DMS53 treated with DMSO at 0.1 percent for 48 hours (cell line): ENCODE data around the gene ADAM12.

ENCODE experiments used
- DNase-seq: peaks from one replicate; lab custom pipeline; 2025; ENCODE audit not compliant: unreplicated experiment; lab: John Stamatoyannopoulos, UW

ADAM12 gene

DNA sequence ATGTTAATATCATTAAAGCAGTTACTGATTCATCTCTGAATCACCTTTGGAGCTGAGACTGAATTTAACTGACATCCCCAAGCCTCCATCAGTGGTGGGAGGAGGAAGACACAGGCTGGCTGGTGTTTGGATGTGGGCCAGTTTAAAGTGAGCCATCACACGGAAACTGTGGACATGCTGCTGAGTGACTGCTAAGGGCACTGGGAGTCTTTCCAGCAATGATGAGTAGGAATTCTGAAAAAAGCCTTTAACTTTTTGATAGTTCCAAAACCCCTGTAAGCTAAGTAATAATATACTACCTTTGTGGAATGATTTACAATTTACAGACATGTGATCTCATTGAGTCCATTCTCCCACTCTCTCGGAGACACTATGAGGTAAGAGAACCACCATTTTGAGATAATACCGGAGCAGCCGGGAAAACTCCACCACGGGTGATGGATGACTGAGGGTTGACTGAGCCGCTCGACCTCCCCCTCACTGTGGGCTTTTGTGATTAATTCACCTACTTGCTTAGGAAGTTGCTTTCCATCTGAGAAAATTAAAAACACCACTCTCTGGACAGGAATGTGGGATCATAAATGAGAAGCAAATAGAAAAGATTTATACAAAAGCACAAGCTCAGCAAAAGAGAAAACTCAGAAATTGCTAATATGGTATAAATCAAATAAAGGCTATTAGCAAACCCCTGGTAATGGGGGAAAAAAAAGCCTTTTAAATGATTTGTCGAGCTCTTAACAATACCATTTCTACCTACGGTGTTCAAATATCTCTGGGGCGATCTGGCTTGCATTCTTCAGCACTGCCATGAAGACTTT lies 297.2 kb downstream of the ADAM12 start:
- DNase-seq: no peak

DNA sequence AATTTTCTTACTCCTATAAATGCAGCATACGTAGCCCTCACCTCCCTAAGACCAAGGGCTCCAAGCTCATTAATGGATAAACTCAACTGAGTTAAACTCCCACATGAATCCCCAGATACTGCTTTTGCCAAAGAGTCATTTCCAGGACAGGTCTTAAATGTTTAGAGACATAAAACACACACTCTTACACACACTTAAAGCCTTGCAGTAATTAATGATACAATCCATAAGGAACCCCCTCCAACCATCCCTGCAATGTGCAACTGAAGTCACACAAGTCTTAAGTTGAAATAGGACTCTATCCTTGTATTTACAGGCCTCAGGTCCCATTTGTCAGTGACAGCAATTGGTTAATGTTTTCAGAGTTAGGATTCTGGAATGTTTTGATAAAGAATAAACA lies 297.8 kb downstream of the ADAM12 start:
- no peak for DNase-seq

DNA sequence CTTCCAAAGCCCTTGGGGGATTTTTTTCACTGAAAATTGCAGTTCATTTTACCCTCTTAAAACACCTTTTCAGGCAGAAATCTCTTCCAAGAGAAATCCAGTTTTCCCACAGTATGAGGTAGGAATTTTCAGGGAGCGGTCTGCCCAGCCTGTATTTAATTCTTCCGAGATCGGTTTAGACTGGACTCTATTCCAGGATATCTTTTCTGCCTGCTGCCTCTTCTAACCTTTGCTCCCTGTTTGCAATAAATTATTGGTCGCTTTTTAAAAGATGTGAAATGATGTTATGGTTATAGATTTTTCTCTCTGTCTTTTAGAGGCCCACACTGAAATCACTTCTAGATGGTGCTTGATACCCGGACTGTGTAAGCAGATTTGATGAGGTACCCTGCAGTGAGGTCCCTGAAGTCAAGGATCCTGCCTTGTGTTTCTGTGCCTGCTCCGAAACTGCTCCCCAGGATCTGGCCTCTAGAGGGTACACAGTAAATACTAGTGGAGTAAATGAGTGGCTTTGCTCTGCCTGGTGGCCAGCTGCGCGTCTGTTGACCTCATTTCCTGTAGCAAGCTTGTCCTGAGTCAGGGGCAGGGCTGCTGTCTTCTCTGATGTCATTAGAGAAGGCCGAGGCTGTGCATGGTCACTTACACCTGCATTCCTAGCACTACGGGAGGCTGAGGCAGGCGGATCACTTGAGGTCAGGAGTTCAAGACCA lies 300.3 kb downstream of the ADAM12 start:
- peak; percentile 74 for DNase-seq

DNA sequence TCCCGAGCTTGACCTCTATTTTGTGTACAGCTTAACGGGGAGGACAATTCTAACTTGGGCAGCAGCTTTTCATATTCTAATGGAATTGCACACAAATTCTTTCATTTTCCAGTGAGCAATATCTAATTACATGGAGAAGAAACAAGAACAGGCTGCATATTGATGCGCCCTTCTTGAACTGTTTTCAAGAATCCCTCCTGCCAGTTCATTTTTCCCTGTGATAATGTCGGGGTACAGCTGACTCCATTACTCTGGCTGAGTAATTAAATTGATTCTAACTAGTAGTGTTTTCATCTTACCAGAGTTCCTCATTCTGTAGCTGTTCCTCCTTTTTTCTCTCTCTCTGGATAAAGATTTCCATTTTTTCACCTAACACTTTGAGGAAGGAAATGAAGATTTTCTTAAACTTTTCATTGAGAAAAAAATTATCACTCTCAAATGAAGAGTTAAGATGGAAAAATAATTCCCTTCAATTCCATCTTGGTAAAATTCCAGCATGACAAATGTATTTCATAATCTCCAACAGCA lies 301.1 kb downstream of the ADAM12 start:
- DNase-seq: no peak

DNA sequence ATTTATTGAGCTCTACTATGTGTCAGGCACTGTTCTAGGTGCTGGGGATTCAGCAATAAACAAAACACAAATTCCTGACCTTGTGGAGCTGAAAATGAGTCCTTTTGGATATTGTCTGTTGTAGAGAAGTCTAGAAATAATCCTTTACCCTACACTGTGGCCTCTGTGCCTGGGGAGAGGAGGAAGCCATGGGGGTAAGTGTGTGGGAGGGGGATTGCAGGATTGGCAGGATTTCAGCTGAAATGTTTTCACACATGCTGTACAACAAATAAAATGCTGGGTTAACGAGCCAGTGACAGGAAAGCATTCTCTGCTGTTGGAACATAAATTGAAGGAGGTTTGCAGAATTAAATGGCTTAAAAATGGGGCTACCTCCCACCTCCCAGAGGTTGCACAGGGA lies 302.5 kb downstream of the ADAM12 start:
- DNase-seq: no peak

DNA sequence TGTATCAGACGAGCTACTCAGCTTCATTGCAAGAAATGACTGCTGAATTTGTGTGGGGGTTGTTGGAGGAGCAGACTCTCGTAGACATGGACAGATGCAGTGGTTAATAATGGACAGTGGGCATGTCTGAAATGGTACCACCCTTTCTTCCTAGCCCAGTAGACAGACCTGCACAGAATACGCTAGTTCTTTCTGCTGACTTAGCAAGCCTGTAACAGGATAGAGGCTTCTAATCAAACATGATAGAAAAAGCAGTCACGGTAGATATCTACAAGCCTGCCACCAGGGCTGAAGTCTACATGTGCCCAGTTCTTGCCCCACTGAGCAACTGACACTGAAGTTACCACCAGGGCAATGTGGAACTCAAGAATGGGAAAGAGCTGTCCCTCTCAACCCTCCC lies 303.9 kb downstream of the ADAM12 start:
- DNase-seq: no peak

DNA sequence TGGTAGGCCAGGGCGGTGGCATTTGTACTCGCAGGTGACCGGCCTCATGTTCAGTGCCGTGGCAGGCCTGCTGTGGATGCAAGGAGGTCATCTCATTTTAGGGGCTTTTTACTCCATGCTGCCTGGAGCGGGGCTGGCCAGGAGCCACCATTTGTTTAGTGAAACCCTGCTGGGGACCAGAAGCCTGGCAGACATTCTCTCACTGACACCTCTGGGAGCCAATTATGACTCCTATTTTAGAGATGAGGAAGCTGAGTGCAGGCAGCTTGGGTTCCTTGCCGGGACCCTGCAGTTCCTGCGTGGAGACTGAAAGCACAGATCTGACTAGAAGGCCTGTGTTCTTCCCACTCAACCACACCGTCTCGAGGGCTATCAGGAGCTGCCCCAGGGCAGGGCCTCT lies 305.3 kb downstream of the ADAM12 start:
- no peak for DNase-seq

DNA sequence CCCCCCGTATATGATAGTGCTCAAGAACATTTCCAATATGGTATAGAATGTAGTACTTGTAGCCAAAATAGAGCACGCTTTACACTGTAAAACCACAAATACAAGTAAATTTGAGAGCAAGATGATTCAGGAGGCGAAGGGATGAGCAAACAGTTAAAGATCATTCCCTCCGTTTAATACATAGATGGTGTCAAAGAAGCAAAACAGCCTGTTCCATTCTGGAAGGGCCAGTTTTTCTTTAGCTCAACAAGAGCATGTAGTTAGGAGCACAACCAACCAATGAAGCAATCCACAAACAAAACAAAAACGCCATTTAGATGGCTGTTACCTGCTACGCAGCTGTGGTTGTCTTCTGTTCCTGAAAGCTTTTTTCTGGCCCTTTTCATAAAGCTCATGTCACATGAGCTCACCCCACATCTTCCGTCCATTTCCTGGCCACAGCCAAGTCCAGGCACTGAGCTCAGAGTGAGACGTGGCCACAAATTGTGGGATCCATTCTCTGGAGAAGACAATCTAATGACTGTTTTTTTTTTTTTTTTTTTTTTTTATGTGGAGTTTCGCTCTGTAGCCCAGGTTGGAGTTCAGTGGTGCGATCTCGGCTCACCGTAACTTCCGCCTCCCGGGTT lies 306.3 kb downstream of the ADAM12 start:
- no peak for DNase-seq

DNA sequence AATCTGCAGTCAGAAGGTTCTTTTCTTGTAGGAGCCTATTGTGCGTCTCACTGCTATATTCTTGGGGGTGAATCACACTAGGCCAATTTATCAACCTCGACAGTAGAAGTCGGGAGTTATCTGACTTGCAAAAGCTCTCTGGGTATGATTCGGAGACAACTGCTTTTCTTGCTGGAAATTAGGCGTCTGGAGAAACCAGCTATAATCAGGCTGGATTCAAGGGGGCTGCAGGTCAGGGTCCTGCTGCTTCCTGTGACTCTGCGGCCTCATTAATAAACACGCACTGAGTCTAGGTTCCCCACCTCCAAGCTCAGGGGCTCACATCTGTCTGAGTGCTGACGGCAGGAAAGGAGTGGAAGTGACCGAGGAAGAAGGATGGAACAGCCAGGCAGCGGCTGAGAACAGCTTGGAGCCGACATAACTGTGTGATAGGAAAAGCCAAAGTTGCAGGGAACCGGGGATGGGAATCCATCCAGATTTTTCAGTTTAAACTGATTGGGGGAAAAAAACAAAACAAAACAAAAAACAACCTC lies 307.3 kb downstream of the ADAM12 start:
- no peak for DNase-seq

DNA sequence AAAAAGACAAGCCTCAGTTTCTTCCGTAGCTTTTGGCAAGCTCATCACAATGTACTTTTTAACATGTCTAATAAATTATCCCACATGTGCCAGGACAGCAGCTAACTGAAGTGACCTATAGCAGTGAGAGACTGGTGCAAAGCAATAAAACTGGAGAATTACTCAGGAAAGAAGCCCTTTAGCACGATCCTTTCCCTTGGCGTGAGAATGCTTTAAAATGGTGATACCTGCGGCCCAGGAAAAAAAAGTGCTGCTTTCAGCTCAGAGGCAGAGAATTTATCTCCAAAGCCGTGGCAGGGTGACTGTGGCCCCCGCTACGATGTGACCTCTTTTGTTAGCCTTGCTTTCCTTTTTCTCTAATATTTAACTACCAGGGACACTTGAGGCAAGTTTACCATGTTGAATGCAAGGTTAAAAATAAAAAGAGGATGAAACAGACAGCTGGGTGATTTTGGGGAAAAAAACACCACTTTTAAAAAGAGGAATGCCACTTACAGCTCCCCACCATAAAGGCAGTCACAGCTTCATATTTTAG lies 307.9 kb downstream of the ADAM12 start:
- DNase-seq: no peak

DNA sequence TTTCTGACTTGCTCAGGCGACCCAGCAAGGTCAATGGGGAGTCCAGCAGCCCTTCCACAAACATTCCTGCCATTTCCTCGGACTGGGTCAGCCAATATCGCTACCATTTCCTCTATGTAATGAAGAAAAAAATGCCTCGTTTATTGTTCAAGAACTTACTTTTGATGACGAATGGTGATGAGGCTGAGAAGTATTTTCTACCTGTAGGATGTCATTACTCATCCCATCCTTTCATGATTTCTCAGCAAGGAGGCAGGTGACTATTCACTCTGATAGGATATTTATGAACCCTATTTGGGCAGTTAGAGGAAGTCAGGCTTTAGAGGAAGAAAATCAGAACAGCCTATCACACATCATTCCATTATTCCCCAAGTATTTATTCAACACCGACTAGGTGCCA lies 313.3 kb downstream of the ADAM12 start:
- no peak for DNase-seq

DNA sequence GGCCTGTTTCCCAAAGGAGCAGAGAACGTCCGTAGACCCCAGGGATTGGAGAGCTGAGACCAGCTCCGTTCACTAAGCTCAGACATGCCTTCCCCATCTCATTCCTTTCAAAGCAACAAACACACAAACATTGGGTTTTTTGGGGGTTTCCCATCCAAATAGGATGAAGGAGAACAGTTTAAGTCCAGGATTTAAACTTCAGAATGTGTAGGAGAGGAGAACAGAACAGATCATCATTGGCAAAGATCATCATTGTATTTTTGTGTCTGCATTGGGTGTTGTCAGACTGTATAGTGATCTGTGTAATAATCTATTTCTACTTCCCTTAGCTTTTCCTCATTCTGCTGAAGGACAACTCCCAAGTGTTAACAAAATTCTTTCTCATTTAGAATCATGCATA lies 314.0 kb downstream of the ADAM12 start:
- DNase-seq: no peak

DNA sequence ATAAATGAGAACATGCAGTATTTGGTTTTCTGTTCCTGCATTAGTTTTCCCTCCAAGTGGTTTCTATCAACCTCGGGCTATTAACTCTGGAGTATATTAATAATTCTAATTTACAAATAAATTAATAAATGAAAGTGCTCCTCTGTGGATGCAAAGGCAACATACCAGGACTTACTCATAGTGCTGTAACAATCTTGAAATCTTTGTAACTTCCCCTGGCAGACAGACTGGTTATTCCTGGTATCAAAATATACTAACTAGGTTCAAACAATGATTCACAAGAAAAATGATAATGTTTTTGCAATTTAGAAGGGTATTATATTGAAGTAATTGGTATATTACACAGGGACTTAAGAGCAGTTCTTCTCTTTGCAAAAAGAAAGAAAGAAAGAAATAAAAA lies 314.7 kb downstream of the ADAM12 start:
- DNase-seq: no peak

DNA sequence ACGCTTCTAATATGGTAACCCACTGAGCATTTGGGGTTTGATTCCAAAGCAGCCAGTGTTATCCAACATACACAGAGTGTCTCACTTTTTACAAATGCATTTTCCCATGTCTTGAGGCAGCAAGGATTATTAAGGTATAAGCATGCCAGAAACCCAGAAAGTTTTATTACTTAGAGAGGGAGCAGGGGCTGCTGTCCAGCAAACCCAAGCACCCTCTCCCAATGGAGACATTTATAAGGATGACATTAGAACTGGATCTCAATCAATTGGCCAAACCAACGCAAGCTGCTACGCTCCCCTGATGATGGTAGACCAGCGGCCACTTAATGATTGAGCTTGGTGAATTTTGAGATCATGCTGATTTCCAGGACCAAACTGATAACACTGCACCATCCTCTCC lies 315.7 kb downstream of the ADAM12 start:
- no peak for DNase-seq

DNA sequence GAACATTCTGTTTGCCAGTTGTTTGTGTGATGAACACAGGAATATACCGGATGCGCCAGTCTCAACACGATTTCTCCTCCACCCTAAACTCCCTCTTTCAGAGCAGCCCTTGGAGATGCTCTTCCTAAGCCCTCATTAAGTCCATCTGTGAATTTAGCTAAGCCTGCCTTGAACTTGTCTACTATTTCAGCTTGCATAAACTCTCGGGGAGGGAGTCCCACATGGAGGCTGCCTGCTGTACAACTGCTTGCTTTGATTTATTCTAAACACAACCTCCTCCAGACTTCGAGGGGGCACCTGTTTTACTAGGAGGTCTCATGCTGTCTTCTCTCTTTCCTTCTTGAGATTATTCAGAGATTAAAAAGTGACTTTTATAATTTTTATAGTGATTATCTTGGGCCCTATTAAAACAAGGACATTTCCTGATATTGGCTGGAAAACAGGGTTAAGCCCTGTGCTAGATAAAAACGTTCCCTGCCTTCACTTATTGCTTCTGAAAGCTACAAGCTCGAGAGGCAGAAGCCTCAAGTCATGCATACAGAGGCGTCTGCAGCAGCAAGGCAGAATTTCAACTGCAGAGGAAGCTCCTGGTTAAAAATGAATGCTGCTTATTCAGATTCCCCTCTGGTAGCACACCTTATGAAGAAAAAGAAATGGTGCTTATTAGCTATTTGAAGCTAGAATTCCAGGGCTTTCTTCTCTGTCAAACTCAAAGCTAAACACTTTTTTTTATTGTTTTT lies 317.6 kb downstream of the ADAM12 start:
- DNase-seq: no peak

DNA sequence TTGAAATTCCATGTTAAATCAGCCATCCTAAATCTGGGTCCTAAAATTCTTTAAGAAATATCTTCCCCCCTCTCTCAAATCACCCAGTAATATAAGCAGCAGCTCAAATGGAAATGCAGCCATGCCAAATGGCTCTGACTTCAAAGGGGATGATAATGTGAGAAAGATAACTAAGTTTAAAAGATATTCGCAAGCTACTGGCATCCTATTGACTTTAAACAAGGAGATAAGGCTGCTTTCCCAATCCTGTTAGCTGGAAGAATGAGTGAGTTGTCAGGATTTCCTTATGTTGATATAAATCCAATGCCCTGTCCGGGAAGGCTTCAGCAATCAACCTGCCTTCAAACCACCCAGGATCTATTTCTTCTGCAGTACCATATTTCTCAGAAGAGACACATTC lies 320.0 kb downstream of the ADAM12 start:
- DNase-seq: no peak

DNA sequence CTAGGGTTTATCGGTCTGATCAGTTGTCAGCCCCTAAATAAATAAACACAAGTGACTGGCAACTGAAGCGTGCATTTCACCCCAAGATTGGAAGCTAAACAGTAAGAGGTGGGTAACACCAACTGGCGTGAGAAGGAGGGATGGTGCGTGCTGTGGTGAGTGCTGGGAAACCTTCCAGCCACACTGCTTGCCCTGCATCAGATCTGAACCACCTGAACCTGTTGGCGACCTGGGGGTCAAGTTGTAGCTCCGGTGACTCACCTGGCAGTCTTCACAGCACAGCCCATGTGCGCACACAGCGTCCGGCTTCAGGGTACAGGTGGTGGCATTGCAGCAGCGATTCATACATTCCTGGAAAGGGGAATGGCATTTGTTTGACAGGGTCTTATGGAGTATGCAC lies 321.8 kb downstream of the ADAM12 start:
- DNase-seq: no peak

DNA sequence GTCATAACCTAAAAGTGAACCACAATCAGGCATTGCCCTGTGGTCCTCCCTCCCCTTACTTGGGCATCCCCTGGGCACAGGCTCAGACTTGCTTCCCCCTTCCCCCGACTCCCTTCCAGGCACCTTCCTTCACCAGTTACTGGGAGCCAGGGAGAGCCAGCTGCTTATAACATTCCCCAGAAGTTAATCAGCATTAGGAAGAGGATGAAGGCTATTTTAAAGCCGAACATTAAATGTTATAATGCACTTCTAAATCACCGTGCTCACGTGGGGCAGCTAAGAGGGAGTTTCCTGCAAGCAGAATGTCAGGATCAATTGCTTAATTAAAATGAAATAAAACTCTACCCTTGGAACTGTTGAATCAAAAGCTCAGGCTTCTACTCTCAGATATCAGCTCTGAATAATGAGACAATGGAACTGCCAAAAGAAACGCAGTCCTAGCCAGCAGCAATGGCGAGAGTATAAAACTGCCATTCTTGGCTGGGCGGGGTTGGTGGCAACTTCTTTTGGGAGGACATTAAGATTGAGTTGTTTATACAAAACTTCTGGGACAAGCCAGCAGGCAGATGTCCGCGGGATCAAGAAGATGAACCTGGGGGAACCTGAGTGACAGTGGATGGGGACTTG lies 322.4 kb downstream of the ADAM12 start:
- DNase-seq: no peak

DNA sequence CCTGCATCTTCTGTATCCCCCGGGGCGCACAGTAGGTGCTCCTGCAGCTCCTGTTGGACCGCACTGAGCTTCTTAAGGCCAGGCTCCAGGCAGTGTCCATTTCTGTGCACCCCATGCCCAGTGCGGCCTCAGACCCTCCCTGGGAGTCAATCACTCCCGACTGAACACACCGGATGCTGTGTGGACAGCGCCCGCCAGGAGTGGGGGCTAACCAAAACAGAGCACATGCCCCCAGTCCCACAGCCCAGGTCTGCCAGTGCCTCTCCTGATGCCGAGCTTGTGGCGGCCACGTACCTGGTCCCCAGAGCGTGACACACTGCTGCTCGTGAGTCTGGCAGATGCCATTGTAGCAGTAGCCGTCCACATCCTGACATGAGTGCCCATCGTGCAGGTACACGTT lies 323.8 kb downstream of the ADAM12 start:
- DNase-seq: no peak

DNA sequence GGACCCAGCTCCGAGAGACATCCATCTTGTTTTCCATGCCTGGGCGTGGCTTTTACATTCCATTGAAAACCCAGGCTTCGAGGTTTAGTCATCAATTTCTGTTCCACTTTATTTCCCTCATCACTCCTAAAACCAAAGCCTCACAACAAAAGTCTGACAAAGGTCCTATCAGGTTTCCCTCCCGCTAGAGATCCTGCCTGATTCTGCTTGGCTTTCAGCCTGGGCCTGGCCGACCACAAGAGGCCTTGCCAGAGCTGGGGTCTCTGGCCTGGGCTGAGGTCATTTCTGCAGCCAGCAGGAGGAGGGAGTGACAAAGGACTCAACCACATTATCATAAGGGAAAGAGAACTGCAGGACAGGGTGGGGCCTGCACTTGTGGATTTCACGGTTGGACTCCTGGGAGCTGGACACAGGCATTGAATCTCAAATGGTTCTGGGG lies 324.9 kb downstream of the ADAM12 start:
- no peak for DNase-seq
